WERI-Rb-1 (cell line): Measurements from ENCODE around the gene EFHB.

Experiments used
- DNase-seq: peaks from one replicate; pipeline ENCODE4 v3.0.0-alpha.2; 2020
- H3K27ac ChIP-seq: fragments of 250-450 bp; sonication (Bioruptor Pico); 2 replicates; pipeline ENCODE4 v1.5.1; 2020; ENCODE audit warnings: mild to moderate bottlenecking, moderate library complexity
- H3K27me3 ChIP-seq: fragments of 250-450 bp; sonication (Bioruptor Pico); 2 replicates; pipeline ENCODE4 v1.5.1; 2021; ENCODE audit warnings: mild to moderate bottlenecking, low read depth, moderate library complexity; ENCODE audit not compliant: insufficient read depth, severe bottlenecking
- H3K36me3 ChIP-seq: fragments of 250-450 bp; sonication (Bioruptor Pico); 2 replicates; pipeline ENCODE4 v1.5.1; 2020; ENCODE audit warnings: mild to moderate bottlenecking, moderate library complexity
- H3K4me3 ChIP-seq: 2 replicates; pipeline ENCODE4 v1.5.1; 2011; ENCODE audit warnings: low read depth, mild to moderate bottlenecking, control low read depth, low read length
- H3K9me3 ChIP-seq: fragments of 250-450 bp; sonication (Bioruptor Pico); 2 replicates; pipeline ENCODE4 v1.5.1; 2021; ENCODE audit warnings: mild to moderate bottlenecking, moderate library complexity; ENCODE audit not compliant: severe bottlenecking
- CTCF ChIP-seq: IDR thresholded peaks from 2 replicates; pipeline ENCODE4 v1.5.1; 2011; ENCODE audit warnings: low read depth, mild to moderate bottlenecking, control low read depth, inconsistent platforms, low read length

Gene EFHB

GRCh38 chr3:19947549-19948225, 13.7 kb upstream of the EFHB start:
- TF ChIP-seq CTCF, result no peak
- DNase-seq, result peak; percentile 49
- Histone ChIP-seq H3K9me3 (no peaks in the 10 kb centered on the region), H3K27ac (peak overlapping the region; percentile 89), H3K36me3 (peaks cover 25% of the 10 kb centered on the region), H3K27me3 (no peaks in the 10 kb centered on the region), H3K4me3 (peak overlapping the region; percentile 91)

GRCh38 chr3:19946832-19947548, 13.0 kb upstream of the EFHB start, which contains the start of gene RAB5A:
Gene RAB5A (plus strand): TSS chr3:19947097. CDS start chr3:19950899, 3,802 bp downstream.
- TF ChIP-seq CTCF, result no peak
- peak within 1 kb of the TSS; percentile 91 for H3K4me3 ChIP-seq
- peaks cover 21% of the 10 kb centered on the region for H3K36me3 ChIP-seq
- no peaks in the 10 kb centered on the region for H3K9me3 ChIP-seq
- no peaks in the 10 kb centered on the region for H3K27me3 ChIP-seq
- DNase-seq, result peak; percentile 97
- peak within 1 kb of the TSS; percentile 89 for H3K27ac ChIP-seq

- no peak for DNase-seq
- peak overlapping the region; percentile 91 for H3K4me3 ChIP-seq
- no peaks in the 10 kb centered on the region for H3K9me3 ChIP-seq
- H3K36me3 ChIP-seq, result peaks cover 17% of the 10 kb centered on the region
- peak overlapping the region; percentile 89 for H3K27ac ChIP-seq
- H3K27me3 ChIP-seq, result no peaks in the 10 kb centered on the region
- TF ChIP-seq CTCF, result no peak
Measured at GRCh38 chr3:19945969-19946831, 12.2 kb upstream of the EFHB start.

GRCh38 chr3:19945534-19945933, 11.5 kb upstream of the EFHB start:
- H3K27me3 ChIP-seq, result no peaks in the 10 kb centered on the region
- peaks cover 10% of the 10 kb centered on the region for H3K36me3 ChIP-seq
- no peak for TF ChIP-seq CTCF
- H3K4me3 ChIP-seq, result no peak overlapping the region
- no peak overlapping the region for H3K27ac ChIP-seq
- no peaks in the 10 kb centered on the region for H3K9me3 ChIP-seq
- no peak for DNase-seq

GRCh38 chr3:19940643-19941042, 6.6 kb upstream of the EFHB start:
- no peak overlapping the region for H3K4me3 ChIP-seq
- no peaks in the 10 kb centered on the region for H3K27me3 ChIP-seq
- no peaks in the 10 kb centered on the region for H3K9me3 ChIP-seq
- H3K36me3 ChIP-seq, result no peaks in the 10 kb centered on the region
- DNase-seq, result no peak
- no peak overlapping the region for H3K27ac ChIP-seq
- TF ChIP-seq CTCF, result no peak
